Ecto neural progenitor cell (in vitro differentiated cells): ENCODE data around the gene TNFRSF6B.
"Not testable (repeated sequence)": the region's sequence is repeated elsewhere in the genome, so short reads cannot be mapped to it uniquely, and the experiment has no call there.

Source experiments
- DNase-seq: peaks from one replicate; pipeline ENCODE4 v3.0.0-alpha.2; 2018; ENCODE audit warnings: low spot score

The TNFRSF6B gene

GRCh38 chr20:63709149-63709527 lies 12.7 kb downstream of the TNFRSF6B start:
- DNase-seq = no peak

GRCh38 chr20:63711085-63711645 lies 14.7 kb downstream of the TNFRSF6B start:
- no peak for DNase-seq

- DNase-seq = no peak
Observed at GRCh38 chr20:63712191-63712590, 15.7 kb downstream of the TNFRSF6B start.

- DNase-seq = no peak
Observed at GRCh38 chr20:63714858-63715257, 18.4 kb downstream of the TNFRSF6B start.

GRCh38 chr20:63718996-63719395 lies 22.5 kb downstream of the TNFRSF6B start:
- no peak for DNase-seq

- not testable (repeated sequence) for DNase-seq
Observed at GRCh38 chr20:63722967-63723622, 26.6 kb downstream of the TNFRSF6B start.

GRCh38 chr20:63730189-63730733 lies 33.8 kb downstream of the TNFRSF6B start:
- not testable (repeated sequence) for DNase-seq

GRCh38 chr20:63731410-63731809 lies 35.0 kb downstream of the TNFRSF6B start:
- no peak for DNase-seq

- no peak for DNase-seq
Observed at GRCh38 chr20:63732118-63733095, 36.0 kb downstream of the TNFRSF6B start.

GRCh38 chr20:63733117-63733516 lies 36.7 kb downstream of the TNFRSF6B start:
- no peak for DNase-seq

GRCh38 chr20:63733579-63734081 lies 37.2 kb downstream of the TNFRSF6B start:
- DNase-seq = no peak

- DNase-seq = no peak
Observed at GRCh38 chr20:63734111-63734945, 37.9 kb downstream of the TNFRSF6B start.

- no peak for DNase-seq
Observed at GRCh38 chr20:63734946-63735858, 38.8 kb downstream of the TNFRSF6B start.

GRCh38 chr20:63735859-63736718 lies 39.6 kb downstream of the TNFRSF6B start, which contains the start of gene LIME1:
LIME1 (plus strand) TSS chr20:63736664; CDS start chr20:63737550, 886 bp downstream.
- no peak for DNase-seq

- DNase-seq = no peak
Observed at GRCh38 chr20:63736893-63737694, 40.6 kb downstream of the TNFRSF6B start.

- DNase-seq = no peak
Observed at GRCh38 chr20:63737695-63737944, 41.2 kb downstream of the TNFRSF6B start.

- DNase-seq = no peak
Observed at GRCh38 chr20:63737945-63738686, 41.7 kb downstream of the TNFRSF6B start.

- DNase-seq = peak; percentile 83
Observed at GRCh38 chr20:63738687-63739129, 42.3 kb downstream of the TNFRSF6B start.
